ELF-1 (cell line): ENCODE results near the gene TTC7B.
A peak's percentile ranks its signal among the peaks of the same experiment; 100 is the strongest.

Experiments used
- DNase-seq: peaks from one replicate; pipeline ENCODE4 v3.0.0-alpha.2; 2016; ENCODE audit warnings: low read depth, low spot score

TTC7B gene

GRCh38 chr14:90621201-90621600 lies 195.0 kb downstream of the TTC7B start:
- no peak for DNase-seq

- no peak for DNase-seq
These were observed 195.6 kb downstream of the TTC7B start for GRCh38 chr14:90620568-90621077.

GRCh38 chr14:90619911-90620310 lies 196.3 kb downstream of the TTC7B start:
- no peak for DNase-seq

- DNase-seq: no peak
These were observed 198.3 kb downstream of the TTC7B start for GRCh38 chr14:90617961-90618360.

GRCh38 chr14:90616881-90617280 lies 199.3 kb downstream of the TTC7B start:
- no peak for DNase-seq

- no peak for DNase-seq
These were observed 199.9 kb downstream of the TTC7B start for GRCh38 chr14:90616313-90616712.

GRCh38 chr14:90615517-90616060 lies 200.6 kb downstream of the TTC7B start:
- DNase-seq: peak; percentile 34

GRCh38 chr14:90614696-90615516 lies 201.3 kb downstream of the TTC7B start:
- no peak for DNase-seq

- no peak for DNase-seq
These were observed 202.2 kb downstream of the TTC7B start for GRCh38 chr14:90613997-90614396.

- no peak for DNase-seq
These were observed 202.8 kb downstream of the TTC7B start for GRCh38 chr14:90613453-90613852.

- DNase-seq: no peak
These were observed 203.4 kb downstream of the TTC7B start for GRCh38 chr14:90612801-90613200.

GRCh38 chr14:90611936-90612335 lies 204.3 kb downstream of the TTC7B start:
- DNase-seq: no peak

GRCh38 chr14:90611501-90611900 lies 204.7 kb downstream of the TTC7B start:
- DNase-seq: no peak

- no peak for DNase-seq
These were observed 205.7 kb downstream of the TTC7B start for GRCh38 chr14:90610346-90611040.

GRCh38 chr14:90609376-90609775 lies 206.9 kb downstream of the TTC7B start:
- DNase-seq: no peak

GRCh38 chr14:90608929-90609341 lies 207.3 kb downstream of the TTC7B start:
- no peak for DNase-seq

GRCh38 chr14:90608281-90608680 lies 207.9 kb downstream of the TTC7B start:
- no peak for DNase-seq

- DNase-seq: no peak
These were observed 209.1 kb downstream of the TTC7B start for GRCh38 chr14:90607141-90607540.

- DNase-seq: no peak
These were observed 209.8 kb downstream of the TTC7B start for GRCh38 chr14:90606434-90606833.

- no peak for DNase-seq
These were observed 210.8 kb downstream of the TTC7B start for GRCh38 chr14:90605430-90605829.

GRCh38 chr14:90604356-90604755 lies 211.9 kb downstream of the TTC7B start:
- DNase-seq: no peak

GRCh38 chr14:90603841-90604240 lies 212.4 kb downstream of the TTC7B start:
- DNase-seq: no peak

GRCh38 chr14:90603336-90603735 lies 212.9 kb downstream of the TTC7B start:
- no peak for DNase-seq
